ENCODE data around the gene NMNAT2.

Gene NMNAT2

GRCh38 chr1:183237046-183237445, 181.1 kb downstream of the NMNAT2 start:
- no peak for DNase-seq (ENCODE audit: low read depth)

DNA sequence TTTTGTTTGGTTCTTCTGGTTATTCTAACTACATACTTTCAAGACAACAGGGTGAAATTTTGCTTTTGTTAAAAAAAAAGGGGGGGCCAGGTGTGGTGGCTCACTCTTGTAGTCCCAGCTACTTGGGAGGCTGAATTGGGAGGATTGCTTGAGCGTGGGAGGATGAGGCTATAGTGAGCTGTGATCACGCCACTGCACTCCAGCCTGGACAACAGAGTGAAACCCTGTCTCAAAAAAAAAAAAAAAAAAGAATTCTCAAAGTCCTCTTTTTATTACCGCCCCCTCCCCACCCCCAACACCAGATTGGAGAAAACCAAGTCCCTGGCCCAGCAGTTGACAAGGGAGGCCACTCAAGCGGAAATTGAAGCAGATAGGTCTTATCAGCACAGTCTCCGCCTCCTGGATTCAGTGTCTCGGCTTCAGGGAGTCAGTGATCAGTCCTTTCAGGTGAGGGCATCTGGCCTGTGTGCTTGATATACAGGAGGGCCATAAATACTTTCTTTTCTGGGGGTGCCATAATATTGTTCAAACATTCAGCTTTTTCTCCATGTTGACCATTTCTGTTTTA, 181.9 kb downstream of the NMNAT2 start:
- no peak for DNase-seq (ENCODE audit: low read depth)

- DNase-seq (ENCODE audit: low read depth), result no peak
Measured at GRCh38 chr1:183235503-183235902, 182.7 kb downstream of the NMNAT2 start.

- DNase-seq (ENCODE audit: low read depth), result no peak
Measured at GRCh38 chr1:183234660-183235476, 183.3 kb downstream of the NMNAT2 start.

GRCh38 chr1:183233113-183233512, 185.1 kb downstream of the NMNAT2 start:
- no peak for DNase-seq (ENCODE audit: low read depth)

- no peak for DNase-seq (ENCODE audit: low read depth)
Measured at GRCh38 chr1:183231545-183231944, 186.6 kb downstream of the NMNAT2 start.

- DNase-seq (ENCODE audit: low read depth), result no peak
Measured at GRCh38 chr1:183230413-183230812, 187.8 kb downstream of the NMNAT2 start.

- DNase-seq (ENCODE audit: low read depth), result no peak
Measured at GRCh38 chr1:183228347-183229220, 189.6 kb downstream of the NMNAT2 start.

DNA sequence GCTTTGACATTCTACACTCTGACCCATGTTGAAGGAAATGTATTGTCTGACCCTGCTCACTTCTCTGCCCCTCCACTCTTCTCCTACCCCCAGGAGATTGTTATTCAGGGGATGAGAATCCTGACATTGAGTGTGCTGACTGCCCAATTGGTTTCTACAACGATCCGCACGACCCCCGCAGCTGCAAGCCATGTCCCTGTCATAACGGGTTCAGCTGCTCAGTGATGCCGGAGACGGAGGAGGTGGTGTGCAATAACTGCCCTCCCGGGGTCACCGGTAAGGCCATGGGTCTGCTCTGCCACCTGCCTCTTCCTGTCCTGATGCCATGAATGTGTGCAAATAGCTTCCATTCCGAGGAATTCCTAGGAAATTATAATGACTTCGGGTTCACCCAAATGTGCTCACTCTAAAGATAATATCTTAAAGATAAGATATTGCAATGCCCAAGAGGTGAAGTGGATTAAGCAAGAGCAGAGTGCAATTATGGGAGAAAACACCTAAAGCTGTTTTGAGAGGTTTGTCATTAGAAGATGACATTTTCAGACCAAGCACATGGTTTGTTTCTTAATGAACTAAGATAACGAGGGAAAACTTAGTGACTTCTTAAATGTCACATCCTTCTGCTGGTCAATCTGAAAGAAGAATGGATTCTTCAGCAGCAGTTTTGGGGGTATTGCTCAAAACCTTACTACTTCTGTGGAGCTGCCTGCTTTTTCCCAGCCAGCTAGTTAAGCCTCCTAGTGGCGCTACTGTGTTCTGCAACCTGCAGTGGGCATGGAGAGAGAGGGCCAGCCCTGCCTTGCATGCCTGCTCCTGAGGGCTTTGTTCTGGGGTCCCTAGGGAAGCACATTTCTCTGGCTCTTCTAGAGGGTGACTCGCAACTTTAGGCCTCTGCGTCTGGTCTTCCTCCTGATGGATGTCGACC, 190.5 kb downstream of the NMNAT2 start:
- DNase-seq (ENCODE audit: low read depth), result no peak

DNA sequence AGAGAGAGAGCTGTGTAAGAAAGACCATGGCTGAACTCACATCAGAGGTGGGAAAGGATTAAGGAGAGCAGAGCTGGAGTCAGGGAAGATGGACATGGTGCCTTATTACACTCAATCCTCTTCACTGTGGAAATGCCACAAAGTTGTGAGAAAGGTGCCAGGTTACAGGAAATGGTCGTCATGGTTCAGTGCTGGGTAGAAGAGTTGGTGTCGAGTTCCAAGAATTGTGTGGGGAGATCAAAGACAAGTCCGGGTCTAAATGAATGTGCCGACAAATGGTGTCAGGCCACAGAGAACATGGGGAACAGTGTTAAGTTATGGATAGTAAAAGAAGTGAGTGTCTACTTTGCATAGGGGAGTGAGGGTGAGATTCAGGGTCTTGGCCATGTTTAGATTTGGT, 191.2 kb downstream of the NMNAT2 start:
- DNase-seq (ENCODE audit: low read depth), result no peak

GRCh38 chr1:183226361-183226760, 191.8 kb downstream of the NMNAT2 start:
- DNase-seq (ENCODE audit: low read depth), result no peak

GRCh38 chr1:183223467-183223866, 194.7 kb downstream of the NMNAT2 start:
- DNase-seq (ENCODE audit: low read depth), result no peak

DNA sequence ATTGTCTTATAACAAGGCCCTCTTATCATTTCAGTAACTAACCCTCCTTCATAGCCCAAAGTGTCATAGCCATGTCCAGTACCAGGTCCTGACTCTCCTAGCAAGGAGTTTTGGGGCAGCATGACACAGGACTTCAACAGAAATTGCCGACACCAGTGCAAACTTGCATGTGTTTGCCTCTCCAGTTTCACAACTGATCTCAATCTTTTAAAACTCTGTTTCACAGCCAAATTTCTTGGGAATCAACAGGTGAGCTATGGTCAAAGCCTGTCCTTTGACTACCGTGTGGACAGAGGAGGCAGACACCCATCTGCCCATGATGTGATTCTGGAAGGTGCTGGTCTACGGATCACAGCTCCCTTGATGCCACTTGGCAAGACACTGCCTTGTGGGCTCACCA, 195.3 kb downstream of the NMNAT2 start:
- no peak for DNase-seq (ENCODE audit: low read depth)

DNA sequence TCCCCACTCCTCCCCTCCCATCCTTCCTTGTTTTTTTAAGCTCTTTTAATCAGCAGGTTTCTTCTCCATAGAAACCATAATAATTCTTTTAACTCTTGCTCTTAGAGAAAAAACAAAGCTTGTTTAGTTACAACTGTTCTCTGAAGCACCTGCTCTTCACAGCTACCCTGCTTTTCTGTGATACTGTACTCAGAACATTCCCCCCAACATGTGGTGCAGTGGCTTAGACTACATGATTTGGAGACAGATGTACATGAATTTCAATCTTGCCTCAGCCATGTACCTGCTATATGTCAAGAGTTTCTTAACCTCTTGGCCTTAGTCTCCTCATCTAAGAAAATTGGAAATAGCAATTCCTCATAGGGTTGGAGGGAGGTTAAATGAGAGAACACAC, 198.6 kb downstream of the NMNAT2 start:
- DNase-seq (ENCODE audit: low read depth), result no peak

GRCh38 chr1:183218971-183219615, 199.1 kb downstream of the NMNAT2 start:
- DNase-seq (ENCODE audit: low read depth), result peak; percentile 20

GRCh38 chr1:183218027-183218618, 200.1 kb downstream of the NMNAT2 start:
- DNase-seq (ENCODE audit: low read depth), result no peak

DNA sequence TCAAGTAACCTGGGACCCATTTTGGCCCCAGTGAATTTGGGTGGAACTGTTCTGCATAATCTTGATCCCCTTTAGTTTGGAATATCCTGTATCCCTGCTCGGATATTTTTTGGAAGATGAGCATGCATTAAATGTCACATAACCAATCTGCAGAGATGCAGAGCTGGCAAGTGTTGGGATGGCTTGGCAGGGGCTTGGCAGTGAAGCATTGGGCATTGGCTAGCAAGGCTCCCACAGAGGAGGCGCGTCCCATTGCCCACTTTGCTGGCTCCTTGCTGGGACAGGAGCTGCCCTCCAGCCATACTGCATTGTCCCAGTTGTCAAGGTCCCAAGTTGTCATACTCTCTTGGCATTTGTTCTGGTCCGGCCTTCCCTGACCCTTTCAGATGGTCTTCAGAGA, 202.2 kb downstream of the NMNAT2 start:
- DNase-seq (ENCODE audit: low read depth), result no peak

GRCh38 chr1:183215076-183215720, 203.0 kb downstream of the NMNAT2 start:
- DNase-seq (ENCODE audit: low read depth), result no peak

DNA sequence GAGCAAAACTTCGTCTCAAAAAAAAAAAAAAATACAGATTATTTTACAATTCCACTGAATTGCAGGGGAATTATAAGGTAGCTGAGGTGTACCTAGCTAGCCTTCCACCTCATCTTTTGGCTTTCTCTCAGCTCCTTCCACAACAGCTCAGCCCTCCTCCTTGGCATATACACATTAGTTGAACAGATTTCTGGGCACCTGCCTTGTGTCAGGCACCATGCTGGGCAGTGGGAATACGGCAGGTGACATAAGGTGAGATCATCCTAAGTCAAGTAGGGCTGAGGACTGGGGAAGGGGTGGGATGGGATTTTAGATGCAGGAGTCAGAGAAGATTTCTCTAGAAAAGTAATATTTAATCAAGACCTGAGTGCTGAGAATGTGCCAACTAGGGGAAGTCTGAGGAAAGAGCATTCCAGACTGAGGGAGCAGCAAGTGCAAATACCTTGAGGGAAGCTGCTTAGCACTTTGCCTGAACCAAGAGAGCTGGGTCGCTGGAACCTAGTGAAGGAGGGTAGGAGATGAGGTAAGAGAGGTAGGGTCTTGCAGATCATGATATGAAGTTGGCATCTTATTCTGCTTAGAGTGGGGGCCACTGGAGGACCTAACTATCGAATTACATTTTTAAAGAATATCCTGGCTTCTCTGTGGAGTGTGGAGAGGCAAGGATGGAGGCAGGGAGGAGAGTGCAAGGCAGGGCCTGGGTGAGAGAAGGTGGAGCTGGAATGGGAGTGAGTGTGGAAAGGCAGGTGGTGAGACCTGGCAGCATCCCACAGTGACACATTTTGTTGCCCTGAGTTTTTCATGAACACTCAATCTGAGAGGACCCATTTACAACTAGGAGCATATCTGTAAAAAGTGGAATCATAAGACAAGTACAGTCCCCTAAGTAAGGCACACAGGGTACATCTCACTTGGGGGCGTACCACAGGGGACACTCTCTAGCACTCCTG, 203.9 kb downstream of the NMNAT2 start:
- DNase-seq (ENCODE audit: low read depth), result no peak
